ENCODE results near the gene ZDHHC1.

DNA sequence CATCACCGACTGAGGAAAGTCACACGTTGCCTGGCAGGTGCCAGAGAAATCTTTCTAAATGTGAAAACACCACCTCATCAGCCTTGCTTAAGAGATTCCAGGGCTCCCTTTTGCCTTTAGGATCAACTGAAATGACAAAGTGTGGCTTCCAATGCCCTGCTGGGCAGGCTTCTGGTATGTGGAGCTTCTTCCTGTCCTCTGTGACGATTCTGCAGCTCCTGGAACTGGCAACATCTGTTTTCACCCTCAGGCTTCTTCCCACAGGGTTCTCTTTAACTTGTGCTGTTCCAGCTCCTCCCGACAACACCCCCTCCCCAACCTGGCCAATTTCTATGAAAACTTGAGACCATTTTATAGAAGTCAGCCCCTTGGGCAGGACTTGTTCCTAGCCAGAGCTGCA lies 4.8 kb upstream of the ZDHHC1 start:
- TF ChIP-seq, protein P1, sequence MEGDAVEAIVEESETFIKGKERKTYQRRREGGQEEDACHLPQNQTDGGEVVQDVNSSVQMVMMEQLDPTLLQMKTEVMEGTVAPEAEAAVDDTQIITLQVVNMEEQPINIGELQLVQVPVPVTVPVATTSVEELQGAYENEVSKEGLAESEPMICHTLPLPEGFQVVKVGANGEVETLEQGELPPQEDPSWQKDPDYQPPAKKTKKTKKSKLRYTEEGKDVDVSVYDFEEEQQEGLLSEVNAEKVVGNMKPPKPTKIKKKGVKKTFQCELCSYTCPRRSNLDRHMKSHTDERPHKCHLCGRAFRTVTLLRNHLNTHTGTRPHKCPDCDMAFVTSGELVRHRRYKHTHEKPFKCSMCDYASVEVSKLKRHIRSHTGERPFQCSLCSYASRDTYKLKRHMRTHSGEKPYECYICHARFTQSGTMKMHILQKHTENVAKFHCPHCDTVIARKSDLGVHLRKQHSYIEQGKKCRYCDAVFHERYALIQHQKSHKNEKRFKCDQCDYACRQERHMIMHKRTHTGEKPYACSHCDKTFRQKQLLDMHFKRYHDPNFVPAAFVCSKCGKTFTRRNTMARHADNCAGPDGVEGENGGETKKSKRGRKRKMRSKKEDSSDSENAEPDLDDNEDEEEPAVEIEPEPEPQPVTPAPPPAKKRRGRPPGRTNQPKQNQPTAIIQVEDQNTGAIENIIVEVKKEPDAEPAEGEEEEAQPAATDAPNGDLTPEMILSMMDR (IDR thresholded peaks at IDR 0.05) = no peak
- TF ChIP-seq POLR2A (IDR thresholded peaks at IDR 0.05) = no peak

Data from Peyer's patch (tissue), 4 donors.